Measurements from ENCODE around the gene ITPKB. TPM values are rescaled to one million over a fixed set of nuclear protein-coding genes. Genes with fewer than 3 reads are reported as not detected.

ITPKB gene
- total RNA-seq, 6 experiments from 2014 or later, result 1.7 to 3.0 (median 2.2) TPM

- no peak for TF ChIP-seq CTCF (IDR thresholded peaks at IDR 0.05)
- Mint-ChIP-seq H3K4me1 (ENCODE audit: low read depth) (no peaks in the 10 kb centered on the region), H3K27ac (no peak overlapping the region), H3K4me3 (no peak overlapping the region), H3K36me3 (ENCODE audit: low read depth) (no peaks in the 10 kb centered on the region), H3K9me3 (no peaks in the 10 kb centered on the region), H3K27me3 (ENCODE audit: insufficient read depth) (peaks cover 25% of the 10 kb centered on the region)
- DNase-seq, result no peak
These were observed 105.4 kb downstream of the ITPKB start for GRCh38 chr1:226633541-226634165.

DNA sequence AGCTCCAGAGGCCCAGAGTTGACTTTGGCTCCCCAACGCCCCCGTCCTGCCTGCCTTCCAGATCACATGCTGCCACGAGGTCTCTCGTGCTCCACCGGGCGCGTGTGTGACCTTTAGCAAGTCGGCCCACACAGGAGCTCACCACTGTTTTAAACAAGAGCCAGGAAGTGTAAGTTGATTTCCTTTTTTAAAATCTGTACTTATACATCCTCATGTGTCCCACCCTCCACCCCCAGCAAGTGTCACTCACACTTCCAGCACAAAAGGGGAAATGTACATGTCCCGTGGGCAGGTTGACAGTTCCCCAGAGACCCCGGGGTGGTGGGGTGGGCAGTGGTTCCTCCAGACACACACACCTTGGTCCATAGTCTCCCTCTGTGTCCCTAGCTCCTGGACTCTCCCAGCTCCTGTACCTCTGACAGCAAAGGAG, 106.1 kb downstream of the ITPKB start:
- H3K4me1 Mint-ChIP-seq (ENCODE audit: low read depth), result no peaks in the 10 kb centered on the region
- H3K27ac Mint-ChIP-seq, result no peak overlapping the region
- H3K36me3 Mint-ChIP-seq (ENCODE audit: low read depth), result no peaks in the 10 kb centered on the region
- no peak overlapping the region for H3K4me3 Mint-ChIP-seq
- DNase-seq, result no peak
- no peak for TF ChIP-seq CTCF (IDR thresholded peaks at IDR 0.05)
- H3K27me3 Mint-ChIP-seq (ENCODE audit: insufficient read depth), result peaks cover 19% of the 10 kb centered on the region
- H3K9me3 Mint-ChIP-seq, result no peaks in the 10 kb centered on the region

DNA sequence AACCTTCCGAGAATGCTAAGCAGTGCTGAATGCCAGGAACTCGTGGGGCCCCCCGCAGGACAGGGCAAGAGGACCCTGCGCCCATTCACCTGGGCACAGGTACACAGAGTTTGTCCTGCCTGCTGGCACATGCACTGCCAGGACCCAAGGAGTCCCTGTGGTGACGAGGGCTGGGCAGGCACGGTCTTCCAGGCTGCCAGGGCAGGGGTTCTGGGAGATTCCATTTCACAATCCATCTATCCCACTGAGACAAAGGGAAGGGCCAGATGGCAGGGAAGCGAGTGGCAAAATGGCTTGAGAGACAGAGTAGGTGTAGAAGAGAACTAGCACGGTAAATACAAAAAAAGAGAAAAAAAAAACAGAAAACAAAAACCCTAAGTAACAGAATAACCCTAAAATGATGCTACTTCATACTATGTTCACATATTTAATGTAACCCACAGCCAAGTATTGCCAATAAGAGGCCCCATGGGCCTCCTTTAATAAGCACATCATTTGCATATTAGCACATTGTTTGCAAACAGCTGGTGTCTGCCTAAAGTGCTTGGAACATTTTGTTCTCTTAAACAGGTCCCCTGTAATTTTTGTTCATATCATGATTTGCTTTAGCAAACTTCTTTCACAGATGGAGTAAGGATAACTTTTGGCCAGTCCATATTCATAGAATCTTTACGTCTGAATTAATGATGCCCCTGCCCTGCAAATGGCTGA, 106.8 kb downstream of the ITPKB start:
- Mint-ChIP-seq H3K9me3 (no peaks in the 10 kb centered on the region), H3K27me3 (ENCODE audit: insufficient read depth) (peaks cover 19% of the 10 kb centered on the region), H3K27ac (no peak overlapping the region), H3K36me3 (ENCODE audit: low read depth) (no peaks in the 10 kb centered on the region), H3K4me1 (ENCODE audit: low read depth) (no peaks in the 10 kb centered on the region), H3K4me3 (no peak overlapping the region)
- no peak for TF ChIP-seq CTCF (IDR thresholded peaks at IDR 0.05)
- DNase-seq, result no peak

DNA sequence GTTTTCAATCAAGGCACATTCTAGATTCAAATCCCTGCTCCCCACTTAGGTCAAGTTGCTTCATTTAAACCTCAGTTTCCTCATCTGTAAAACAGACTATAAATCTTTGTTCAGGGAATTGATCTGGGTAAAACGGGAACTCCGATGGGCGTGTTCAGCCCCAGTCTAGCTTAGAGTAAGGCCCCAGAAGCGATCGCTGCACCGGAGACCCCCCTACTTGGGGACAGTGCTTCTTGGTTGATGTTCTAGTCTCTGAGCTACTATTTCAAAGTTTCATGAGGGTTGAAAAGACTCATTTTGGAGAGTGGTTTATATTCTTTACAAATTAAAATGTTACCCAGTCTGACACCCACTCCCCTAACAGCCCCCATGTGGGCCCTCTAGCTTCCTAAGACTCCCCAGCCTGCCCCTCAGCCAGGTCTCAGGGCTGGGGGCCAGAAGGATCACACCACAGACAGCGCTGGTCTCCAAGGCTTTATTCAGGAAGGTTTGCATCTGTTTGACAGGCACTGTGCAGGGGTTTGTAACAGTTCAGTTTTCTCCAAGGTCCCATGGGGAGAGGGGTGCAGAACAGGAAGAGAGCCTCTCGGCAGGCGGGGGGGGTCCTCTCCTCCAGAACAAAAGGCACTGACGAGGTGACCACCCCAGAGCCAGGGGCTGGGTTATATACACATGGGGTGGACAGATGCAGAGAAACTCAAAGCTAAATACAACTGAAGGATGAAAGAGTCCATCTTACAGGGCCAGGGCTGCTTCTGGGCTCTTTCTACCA, 107.7 kb downstream of the ITPKB start:
- no peak for TF ChIP-seq CTCF (IDR thresholded peaks at IDR 0.05)
- H3K4me1 Mint-ChIP-seq (ENCODE audit: low read depth), result peaks cover 5% of the 10 kb centered on the region
- no peaks in the 10 kb centered on the region for H3K9me3 Mint-ChIP-seq
- no peaks in the 10 kb centered on the region for H3K36me3 Mint-ChIP-seq (ENCODE audit: low read depth)
- no peak for DNase-seq
- H3K27ac Mint-ChIP-seq, result no peak overlapping the region
- peaks cover 16% of the 10 kb centered on the region for H3K27me3 Mint-ChIP-seq (ENCODE audit: insufficient read depth)
- H3K4me3 Mint-ChIP-seq, result no peak overlapping the region

DNA sequence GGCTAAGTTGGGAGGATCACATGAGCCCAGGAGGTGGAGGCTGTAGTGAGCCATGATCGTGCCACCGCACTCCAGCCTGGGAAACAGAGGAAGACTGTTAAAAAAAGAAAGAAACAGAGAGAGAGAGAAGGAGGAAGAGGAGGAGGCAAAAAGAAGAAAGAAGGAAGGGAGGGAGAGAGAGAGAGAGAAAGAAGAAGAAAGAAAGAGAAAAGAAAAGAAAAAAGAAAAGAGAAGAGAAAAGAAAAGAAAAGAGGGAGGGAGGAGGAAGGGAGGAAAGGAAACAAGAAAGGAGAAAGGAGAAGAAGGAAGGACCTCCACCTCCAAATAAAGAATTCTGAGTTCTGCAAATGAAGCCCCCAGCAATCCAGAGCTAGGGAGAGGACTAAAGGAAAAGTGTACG, 108.5 kb downstream of the ITPKB start:
- Mint-ChIP-seq H3K27ac (no peak overlapping the region), H3K36me3 (ENCODE audit: low read depth) (no peaks in the 10 kb centered on the region), H3K4me3 (no peak overlapping the region), H3K27me3 (ENCODE audit: insufficient read depth) (peaks cover 15% of the 10 kb centered on the region), H3K4me1 (ENCODE audit: low read depth) (peaks cover 13% of the 10 kb centered on the region), H3K9me3 (no peaks in the 10 kb centered on the region)
- TF ChIP-seq CTCF (IDR thresholded peaks at IDR 0.05), result no peak
- DNase-seq, result no peak
